Prostate gland (tissue), 2 donors: ENCODE results near the gene STAC. TPM values are rescaled to one million over a fixed set of nuclear protein-coding genes. Genes with fewer than 3 reads are reported as not detected.
A peak's percentile ranks its signal among the peaks of the same experiment; 100 is the strongest.

Source experiments
- DNase-seq: peaks from one replicate; pipeline ENCODE4 v3.0.0-alpha.2; 2019; ENCODE audit warnings: low spot score
- H3K27ac ChIP-seq, 2 donors: fragments of 200-600 bp; sonication (generic); 2 replicates each; pipeline ENCODE4 v1.5.1; 2017 to 2019
- H3K27me3 ChIP-seq: fragments of 200-600 bp; sonication (generic); replicated peaks from 2 replicates; pipeline ENCODE4 v1.5.1; 2019; ENCODE audit not compliant: insufficient read depth
- H3K36me3 ChIP-seq, 2 donors: fragments of 200-600 bp; sonication (generic); 1 replicate in 1 of 2; 2 replicates in 1 of 2; pipeline versions ENCODE4 v1.5.1 to v1.8.1; 2017 to 2019
- H3K4me1 ChIP-seq: fragments of 200-600 bp; sonication (generic); replicated peaks from 2 replicates; pipeline ENCODE4 v1.5.1; 2019
- H3K4me3 ChIP-seq, 2 donors: fragments of 200-600 bp; sonication (generic); 2 replicates each; pipeline ENCODE4 v1.5.1; 2017 to 2019
- H3K9me3 ChIP-seq: fragments of 200-600 bp; sonication (generic); 2 replicates; pipeline ENCODE4 v1.5.1; 2017
- POLR2A ChIP-seq: fragments of 450-650 bp; IDR thresholded peaks from one replicate; pipeline ENCODE4 v1.6.1; 2016; ENCODE audit warnings: antibody characterized with exemption, mild to moderate bottlenecking
- POLR2AphosphoS5 ChIP-seq: sonication (generic); formaldehyde crosslinking; IDR thresholded peaks from one replicate; pipeline ENCODE4 v1.6.1; 2017; ENCODE audit warnings: antibody characterized with exemption
- WGBS: methylation state at CpG from one replicate; pipeline ENCODE4 v1.1.5; 2018; 5-methylcytosine and 5-hydroxymethylcytosine counted together
- intact Hi-C: fragments of 100-400 bp; cut with DNase I; formaldehyde crosslinking; loops from one replicate; pipeline ENCODE4 v1.14.2; 2022
- total RNA-seq, 2 donors: library from RNA; depleted of rRNA; stranded (reverse); fragments of >200 nt; gene quantifications; one replicate each; pipeline ENCODE4 v1.1.0, GENCODE V29; 2016
- TF ChIP-seq, protein P1 (sequence below), 4 experiments: fragments of 200-600 bp in 2 of 4; fragments of 450-650 bp in 2 of 4; sonication (generic) in 2 of 4; IDR thresholded peaks; 1 replicate in 3 of 4; 2 replicates in 1 of 4; pipeline ENCODE4 v1.5.1; 2016 to 2019; ENCODE audit warnings: antibody characterized with exemption in 4 of 4, mild to moderate bottlenecking in 2 of 4, moderate library complexity in 2 of 4

STAC gene, protein sequence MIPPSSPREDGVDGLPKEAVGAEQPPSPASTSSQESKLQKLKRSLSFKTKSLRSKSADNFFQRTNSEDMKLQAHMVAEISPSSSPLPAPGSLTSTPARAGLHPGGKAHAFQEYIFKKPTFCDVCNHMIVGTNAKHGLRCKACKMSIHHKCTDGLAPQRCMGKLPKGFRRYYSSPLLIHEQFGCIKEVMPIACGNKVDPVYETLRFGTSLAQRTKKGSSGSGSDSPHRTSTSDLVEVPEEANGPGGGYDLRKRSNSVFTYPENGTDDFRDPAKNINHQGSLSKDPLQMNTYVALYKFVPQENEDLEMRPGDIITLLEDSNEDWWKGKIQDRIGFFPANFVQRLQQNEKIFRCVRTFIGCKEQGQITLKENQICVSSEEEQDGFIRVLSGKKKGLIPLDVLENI
- 10 to 100 TPM; 10.6 to 18.4 TPM for total RNA-seq

DNA sequence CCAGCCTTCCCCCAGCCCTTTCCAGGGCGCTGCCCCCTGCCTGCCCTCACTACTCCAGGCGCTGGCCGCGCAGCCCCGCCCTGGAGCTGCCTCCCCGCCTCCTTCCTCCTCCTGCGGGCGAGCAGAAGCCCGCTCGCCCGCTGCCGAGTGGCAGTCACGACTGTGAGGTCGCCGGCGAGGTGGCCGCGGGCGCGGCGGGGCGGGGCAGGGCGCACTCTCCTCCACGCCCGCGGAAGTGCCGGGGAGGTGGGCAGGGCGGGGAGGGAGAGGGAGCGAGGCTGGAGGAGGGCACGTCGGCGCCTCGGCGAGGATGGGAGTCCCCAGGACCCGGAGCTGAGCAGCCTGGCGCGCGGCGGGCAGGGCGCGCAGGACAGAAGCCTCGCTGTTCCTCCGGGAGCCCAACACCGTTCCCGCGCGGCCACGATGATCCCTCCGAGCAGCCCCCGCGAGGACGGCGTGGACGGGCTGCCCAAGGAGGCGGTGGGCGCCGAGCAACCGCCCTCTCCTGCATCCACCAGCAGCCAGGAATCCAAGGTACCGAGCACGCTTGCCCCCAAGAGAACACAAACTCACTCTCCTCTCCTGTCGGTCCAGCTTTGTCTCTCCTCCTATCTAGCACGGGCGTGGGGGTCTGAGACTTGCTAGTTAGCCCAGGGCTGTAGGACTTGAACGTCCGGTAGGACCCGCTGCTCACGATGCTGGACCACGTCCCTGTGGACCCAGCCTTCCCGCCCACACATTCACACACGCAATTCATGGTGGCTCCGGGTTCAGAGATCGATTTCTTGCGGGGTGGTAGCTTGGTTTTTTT is at the start of gene STAC:
Gene STAC, plus strand, starts transcription at position 284 of the 811 bp plus-strand sequence. Its CDS starts 140 bp downstream, at position 424.
- intact Hi-C loops = no loop called here
- no peaks in the 10 kb centered on the region for H3K4me1 ChIP-seq
- no peak for DNase-seq
- no peaks in the 10 kb centered on the region for H3K9me3 ChIP-seq
- WGBS = 2% methylated on average over 36 of the region's 73 CpGs
- H3K27me3 ChIP-seq = peaks cover 7% of the 10 kb centered on the region
- peak within 1 kb of the TSS; percentile 30 to 37 for H3K4me3 ChIP-seq
- H3K27ac ChIP-seq = no peak within 1 kb of the TSS
- TF ChIP-seq POLR2A = no peak
- TF ChIP-seq, protein P1, sequence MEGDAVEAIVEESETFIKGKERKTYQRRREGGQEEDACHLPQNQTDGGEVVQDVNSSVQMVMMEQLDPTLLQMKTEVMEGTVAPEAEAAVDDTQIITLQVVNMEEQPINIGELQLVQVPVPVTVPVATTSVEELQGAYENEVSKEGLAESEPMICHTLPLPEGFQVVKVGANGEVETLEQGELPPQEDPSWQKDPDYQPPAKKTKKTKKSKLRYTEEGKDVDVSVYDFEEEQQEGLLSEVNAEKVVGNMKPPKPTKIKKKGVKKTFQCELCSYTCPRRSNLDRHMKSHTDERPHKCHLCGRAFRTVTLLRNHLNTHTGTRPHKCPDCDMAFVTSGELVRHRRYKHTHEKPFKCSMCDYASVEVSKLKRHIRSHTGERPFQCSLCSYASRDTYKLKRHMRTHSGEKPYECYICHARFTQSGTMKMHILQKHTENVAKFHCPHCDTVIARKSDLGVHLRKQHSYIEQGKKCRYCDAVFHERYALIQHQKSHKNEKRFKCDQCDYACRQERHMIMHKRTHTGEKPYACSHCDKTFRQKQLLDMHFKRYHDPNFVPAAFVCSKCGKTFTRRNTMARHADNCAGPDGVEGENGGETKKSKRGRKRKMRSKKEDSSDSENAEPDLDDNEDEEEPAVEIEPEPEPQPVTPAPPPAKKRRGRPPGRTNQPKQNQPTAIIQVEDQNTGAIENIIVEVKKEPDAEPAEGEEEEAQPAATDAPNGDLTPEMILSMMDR (IDR thresholded peaks at IDR 0.05) = no peak
- no peaks in the 10 kb centered on the region for H3K36me3 ChIP-seq

DNA sequence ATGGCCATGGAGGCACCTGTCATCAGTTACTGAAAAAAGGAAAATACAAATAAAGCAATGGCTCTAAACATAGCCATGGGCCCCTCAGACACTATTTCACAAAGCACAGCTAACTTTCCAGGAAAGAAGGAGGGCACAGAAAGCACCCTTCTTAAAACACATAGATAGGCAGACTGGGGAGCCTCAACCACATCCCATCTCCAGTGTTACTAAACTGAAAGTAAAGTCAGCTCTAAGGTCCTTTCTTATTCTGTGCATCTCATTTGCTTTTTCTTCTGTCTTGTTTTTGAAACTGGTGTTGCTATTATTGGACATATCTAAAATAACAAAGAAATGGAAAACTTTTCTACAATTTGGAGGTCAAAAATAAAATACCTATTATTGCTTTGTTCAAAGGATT is 48.2 kb upstream of the STAC start:
- intact Hi-C loops = no loop called here
- no peak overlapping the region for H3K4me3 ChIP-seq
- DNase-seq = no peak
- no peak overlapping the region for H3K27ac ChIP-seq
- H3K27me3 ChIP-seq = no peaks in the 10 kb centered on the region
- H3K4me1 ChIP-seq = no peaks in the 10 kb centered on the region
- no peak for TF ChIP-seq POLR2A
- no peak for TF ChIP-seq POLR2AphosphoS5
- TF ChIP-seq, protein P1 (IDR thresholded peaks at IDR 0.05) = no peak
- H3K9me3 ChIP-seq = no peaks in the 10 kb centered on the region
- no peaks in the 10 kb centered on the region for H3K36me3 ChIP-seq

DNA sequence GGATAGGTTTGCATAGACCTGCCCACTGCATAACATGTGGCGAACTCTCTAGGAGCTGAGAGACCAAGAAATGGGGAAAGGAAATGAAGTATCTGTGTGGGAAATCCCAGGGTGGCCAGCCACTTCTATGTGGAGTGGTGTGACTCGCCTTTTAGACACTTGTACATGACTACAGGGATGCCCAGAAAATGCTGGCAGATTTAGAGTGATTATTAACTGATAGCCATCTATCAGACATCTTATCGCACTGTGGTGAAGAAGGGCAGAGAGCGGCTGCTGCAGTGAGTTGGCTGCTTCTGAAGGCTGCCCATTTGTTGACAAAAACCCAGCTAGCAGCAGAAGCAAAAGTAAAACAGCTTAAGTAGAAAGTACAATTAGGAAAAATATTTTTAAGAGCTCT is 18.1 kb upstream of the STAC start:
- Histone ChIP-seq H3K4me1 (no peaks in the 10 kb centered on the region), H3K27me3 (no peaks in the 10 kb centered on the region), H3K4me3 (no peak overlapping the region), H3K27ac (no peak overlapping the region), H3K9me3 (no peaks in the 10 kb centered on the region), H3K36me3 (no peaks in the 10 kb centered on the region)
- DNase-seq = no peak
- no peak for TF ChIP-seq POLR2A
- TF ChIP-seq, protein P1 (IDR thresholded peaks at IDR 0.05) = no peak
- no peak for TF ChIP-seq POLR2AphosphoS5
- intact Hi-C loops = no loop called here
- 73% methylated on average over 4 of the region's 4 CpGs for WGBS

DNA sequence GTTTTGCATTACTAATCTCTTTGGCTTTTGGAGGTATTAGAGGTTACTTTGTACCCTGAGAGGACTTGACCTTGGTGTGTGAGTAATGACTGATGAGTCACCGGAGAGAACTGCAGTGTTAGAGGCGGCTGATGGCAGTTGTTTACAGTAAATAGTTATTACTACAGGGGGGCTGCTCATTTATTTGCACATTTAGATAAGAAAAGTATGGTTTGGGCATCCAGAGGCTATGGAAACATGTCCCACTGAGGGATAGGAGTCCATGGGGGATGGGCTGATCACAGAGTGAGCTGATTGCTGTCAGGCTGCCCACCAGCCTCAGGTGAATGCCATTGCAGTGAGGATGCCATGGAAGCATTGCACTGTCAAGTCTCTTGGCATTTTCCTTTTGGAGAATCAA is 17.3 kb upstream of the STAC start:
- no peak for DNase-seq
- Histone ChIP-seq H3K9me3 (no peaks in the 10 kb centered on the region), H3K27ac (no peak overlapping the region), H3K27me3 (no peaks in the 10 kb centered on the region), H3K4me3 (no peak overlapping the region), H3K36me3 (no peaks in the 10 kb centered on the region), H3K4me1 (no peaks in the 10 kb centered on the region)
- intact Hi-C loops = no loop called here
- 38% methylated on average over 2 of the region's 2 CpGs for WGBS
- TF ChIP-seq POLR2AphosphoS5 (no peak), POLR2A (no peak)
- TF ChIP-seq, protein P1 (IDR thresholded peaks at IDR 0.05) = no peak
